SK-N-MC (cell line): ENCODE data around the gene S100G.
"Not testable (repeated sequence)": the region's sequence is repeated elsewhere in the genome, so short reads cannot be mapped to it uniquely, and the experiment has no call there.

ENCODE experiments used
- DNase-seq: peaks from one replicate; pipeline ENCODE4 v3.0.0-alpha.2; 2011; ENCODE audit warnings: low read depth, low spot score
- H3K27ac ChIP-seq: fragments of 200-600 bp; sonication (generic); 2 replicates; pipeline ENCODE4 v1.5.1; 2016; ENCODE audit warnings: mixed run types
- H3K36me3 ChIP-seq: fragments of 200-600 bp; sonication (generic); 2 replicates; pipeline ENCODE4 v1.6.1; 2017; ENCODE audit warnings: antibody characterized with exemption, low read length, mixed read lengths; ENCODE audit not compliant: insufficient read depth
- H3K4me3 ChIP-seq: fragments of 200-600 bp; sonication (generic); 2 replicates; pipeline ENCODE4 v1.5.1; 2016
- H3K9ac ChIP-seq: fragments of 200-600 bp; sonication (generic); 2 replicates; pipeline ENCODE4 v1.8.0; 2017; ENCODE audit warnings: mixed run types, mixed read lengths; ENCODE audit not compliant: insufficient read length
- H3K9me3 ChIP-seq: fragments of 200-600 bp; sonication (generic); 2 replicates; pipeline ENCODE4 v1.6.1; 2017; ENCODE audit warnings: low read depth, mild to moderate bottlenecking, antibody characterized with exemption, low read length, moderate library complexity, mixed read lengths
- EZH2 ChIP-seq: fragments of 200-600 bp; sonication (generic); IDR thresholded peaks from one replicate; pipeline ENCODE4 v1.6.1; 2017; ENCODE audit warnings: antibody characterized with exemption
- FOXP2 ChIP-seq: optimal IDR thresholded peaks from 2 replicates; pipeline ENCODE3; 2011; ENCODE audit warnings: mild to moderate bottlenecking, moderate library complexity; ENCODE audit not compliant: insufficient read depth; ENCODE audit errors: extremely low read length, control extremely low read depth
- POLR2AphosphoS5 ChIP-seq: IDR thresholded peaks from 2 replicates; pipeline ENCODE4 v1.6.1; 2012; ENCODE audit warnings: mild to moderate bottlenecking, low read depth, low read length, borderline replicate concordance

Gene S100G

GRCh38 chrX:16649858-16650257 is at the start of gene S100G:
TSS of gene S100G (plus strand) at chrX:16650158. CDS start at chrX:16651007, 849 bp downstream.
- Histone ChIP-seq H3K9me3 (no peaks in the 10 kb centered on the region), H3K27ac (no peak within 1 kb of the TSS)

GRCh38 chrX:16601885-16602284 is 48.1 kb upstream of the S100G start:
- no peaks in the 10 kb centered on the region for H3K36me3 ChIP-seq
- DNase-seq = no peak
- no peak overlapping the region for H3K27ac ChIP-seq
- TF ChIP-seq POLR2AphosphoS5 (no peak), EZH2 (no peak), FOXP2 (no peak)
- H3K4me3 ChIP-seq = no peak overlapping the region
- no peak overlapping the region for H3K9ac ChIP-seq
- H3K9me3 ChIP-seq = no peaks in the 10 kb centered on the region

More at GRCh38 chrX:16649858-16650257, at the start of gene S100G:
- DNase-seq = no peak
- no peak within 1 kb of the TSS for H3K4me3 ChIP-seq
- TF ChIP-seq POLR2AphosphoS5 = no peak
- no peak for TF ChIP-seq EZH2
- TF ChIP-seq FOXP2 = no peak
- no peak within 1 kb of the TSS for H3K9ac ChIP-seq
- no peaks in the 10 kb centered on the region for H3K36me3 ChIP-seq

GRCh38 chrX:16603235-16603634 is 46.7 kb upstream of the S100G start:
- H3K9me3 ChIP-seq, H3K9ac ChIP-seq, H3K36me3 ChIP-seq, DNase-seq, H3K4me3 ChIP-seq: not testable (repeated sequence)
- H3K27ac ChIP-seq = peak overlapping the region; percentile 70; the same call in 1 of the 2 replicates

- H3K9me3 ChIP-seq = no peaks in the 10 kb centered on the region
- TF ChIP-seq POLR2AphosphoS5 (no peak), EZH2 (no peak), FOXP2 (no peak)
- H3K4me3 ChIP-seq = peak overlapping the region; percentile 30; the same call in 1 of the 2 replicates
- DNase-seq = no peak
- H3K27ac ChIP-seq = peak overlapping the region; percentile 70
- H3K36me3 ChIP-seq = no peaks in the 10 kb centered on the region
- peak overlapping the region; percentile 33 for H3K9ac ChIP-seq
These were observed 46.1 kb upstream of the S100G start for GRCh38 chrX:16603822-16604221.

GRCh38 chrX:16604337-16604736 is 45.6 kb upstream of the S100G start:
- peak overlapping the region; percentile 70 for H3K27ac ChIP-seq

GRCh38 chrX:16606142-16606720 is 43.7 kb upstream of the S100G start:
- no peak for DNase-seq
- Histone ChIP-seq H3K36me3 (no peaks in the 10 kb centered on the region), H3K9ac (no peak overlapping the region), H3K27ac (no peak overlapping the region), H3K9me3 (no peaks in the 10 kb centered on the region), H3K4me3 (no peak overlapping the region)
- TF ChIP-seq FOXP2 (no peak), EZH2 (no peak)

More at GRCh38 chrX:16604337-16604736, 45.6 kb upstream of the S100G start:
- TF ChIP-seq EZH2 = no peak
- TF ChIP-seq POLR2AphosphoS5 = no peak
- no peak for TF ChIP-seq FOXP2
- H3K36me3 ChIP-seq = no peaks in the 10 kb centered on the region
- H3K4me3 ChIP-seq = peak overlapping the region; percentile 30; the same call in 1 of the 2 replicates
- DNase-seq = no peak
- H3K9me3 ChIP-seq = no peaks in the 10 kb centered on the region
- no peak overlapping the region for H3K9ac ChIP-seq

GRCh38 chrX:16610121-16610621 is 39.8 kb upstream of the S100G start:
- TF ChIP-seq POLR2AphosphoS5 (no peak), FOXP2 (no peak), EZH2 (no peak)
- Histone ChIP-seq H3K36me3 (no peaks in the 10 kb centered on the region), H3K9me3 (no peaks in the 10 kb centered on the region), H3K27ac (no peak overlapping the region), H3K9ac (no peak overlapping the region), H3K4me3 (no peak overlapping the region)
- DNase-seq = no peak

- H3K36me3 ChIP-seq, H3K9me3 ChIP-seq, H3K9ac ChIP-seq, DNase-seq, H3K4me3 ChIP-seq, H3K27ac ChIP-seq: not testable (repeated sequence)
These were observed 39.3 kb upstream of the S100G start for GRCh38 chrX:16610654-16611053.

- DNase-seq = no peak
These were observed 37.6 kb upstream of the S100G start for GRCh38 chrX:16612257-16612897.

More at GRCh38 chrX:16612257-16612897, 37.6 kb upstream of the S100G start:
- H3K9me3 ChIP-seq = no peaks in the 10 kb centered on the region
- no peaks in the 10 kb centered on the region for H3K36me3 ChIP-seq
- no peak for TF ChIP-seq POLR2AphosphoS5
- TF ChIP-seq EZH2 = no peak
- TF ChIP-seq FOXP2 = no peak
- no peak overlapping the region for H3K9ac ChIP-seq
- H3K27ac ChIP-seq = no peak overlapping the region
- no peak overlapping the region for H3K4me3 ChIP-seq
